Limb (tissue), 2 donors: Measurements from ENCODE around the gene ZNF678.
"Not testable (repeated sequence)": the region's sequence is repeated elsewhere in the genome, so short reads cannot be mapped to it uniquely, and the experiment has no call there.

Experiments used
- DNase-seq, 2 donors: peaks; one replicate each; pipeline ENCODE4 v3.0.0-alpha.2; 2016; ENCODE audit errors: extremely low spot score in 2 of 2

ZNF678 gene

DNA sequence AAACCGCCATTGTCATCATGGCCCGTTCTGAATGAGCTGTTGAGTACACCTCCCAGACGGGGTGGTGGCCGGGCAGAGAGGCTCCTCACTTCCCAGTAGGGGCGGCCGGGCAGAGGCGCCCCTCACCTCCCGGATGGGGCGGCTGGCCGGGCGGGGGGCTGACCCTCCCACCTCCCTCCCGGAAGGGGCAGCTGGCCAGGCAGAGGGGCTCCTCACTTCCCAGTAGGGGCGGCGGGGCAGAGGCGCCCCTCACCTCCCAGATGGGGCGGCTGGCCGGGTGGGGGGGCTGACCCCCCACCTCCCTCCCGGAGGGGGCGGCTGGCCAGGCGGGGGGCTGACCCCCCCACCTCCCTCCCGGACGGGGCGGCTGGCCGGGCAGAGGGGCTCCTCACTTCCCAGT is 147.1 kb downstream of the ZNF678 start:
- not testable (repeated sequence) for DNase-seq

DNA sequence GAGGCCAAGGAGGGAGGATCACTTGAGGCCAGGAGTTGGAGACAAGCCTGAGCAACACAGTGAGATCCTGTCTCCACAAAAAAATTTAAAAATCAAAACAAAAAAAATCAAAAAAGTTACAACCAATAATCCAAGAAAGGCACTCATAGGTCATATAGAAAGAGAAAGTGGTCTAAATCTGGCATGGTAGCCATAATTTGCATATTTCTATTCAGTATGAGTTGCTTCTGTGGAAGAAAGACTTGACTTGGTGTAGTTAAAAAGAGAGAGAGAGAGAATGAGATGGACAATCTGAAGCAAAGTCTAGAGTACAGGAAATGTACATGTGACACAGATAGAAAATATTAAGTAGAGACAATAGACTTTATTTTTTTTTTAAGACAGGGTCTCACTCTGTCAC is 149.3 kb downstream of the ZNF678 start:
- DNase-seq = no peak

DNA sequence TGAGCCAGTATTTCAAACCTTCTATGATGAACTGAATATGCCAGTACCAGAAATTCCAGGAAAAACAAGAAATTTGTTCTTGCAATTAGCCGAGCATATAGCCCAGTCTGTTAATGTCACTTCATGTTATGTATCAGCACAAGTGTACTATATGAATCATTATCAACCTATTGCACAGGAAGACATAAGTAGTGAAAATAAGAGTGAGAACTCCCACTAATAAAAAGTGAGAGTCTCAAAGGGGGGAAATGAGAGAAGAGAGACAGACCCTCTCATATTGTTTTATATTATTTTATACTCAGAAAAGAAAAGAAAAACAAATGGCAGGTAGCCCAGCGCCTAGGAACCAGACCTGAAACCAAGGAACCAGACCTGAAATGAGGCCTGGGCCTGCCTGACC is 155.6 kb downstream of the ZNF678 start:
- DNase-seq = no peak

- no peak for DNase-seq
Observed at GRCh38 chr1:227723474-227723873, 160.1 kb downstream of the ZNF678 start.

DNA sequence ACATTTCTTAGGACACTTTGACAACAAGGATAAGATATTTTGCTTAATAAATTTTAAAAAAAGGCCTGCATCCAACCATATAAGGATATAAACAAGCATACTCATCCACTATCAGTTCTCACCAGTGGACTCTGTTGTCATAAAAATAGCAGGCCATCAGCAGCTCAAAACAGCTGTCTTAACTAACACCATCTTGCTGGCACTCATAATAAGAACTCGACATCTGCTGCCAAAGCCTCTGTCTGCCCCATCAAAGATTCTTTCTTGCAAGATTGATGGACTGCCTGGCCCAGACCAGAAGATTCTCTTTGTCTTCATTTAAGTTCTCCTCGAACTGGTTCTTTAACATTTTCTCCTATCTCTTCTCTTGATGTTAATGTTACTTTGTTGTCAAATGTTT is 161.7 kb downstream of the ZNF678 start:
- DNase-seq = no peak

DNA sequence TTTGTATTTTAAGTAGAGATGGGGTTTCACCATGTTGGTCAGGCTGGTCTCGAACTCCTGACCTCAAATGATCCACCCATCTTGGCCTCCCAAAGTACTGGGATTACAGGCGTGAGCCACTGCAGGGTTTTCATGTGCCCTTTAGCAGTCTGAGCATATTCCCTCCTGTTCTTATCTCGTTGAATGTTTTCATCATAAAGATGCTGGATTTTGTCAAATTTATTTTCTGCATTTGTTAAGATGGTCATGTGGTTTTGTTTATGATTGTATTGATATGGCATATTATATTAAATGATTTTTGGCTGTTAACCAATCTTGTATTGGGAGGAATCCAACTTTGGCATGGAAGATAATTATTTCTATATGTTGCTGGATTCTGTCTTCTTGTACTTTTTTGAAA is 163.0 kb downstream of the ZNF678 start:
- no peak for DNase-seq
